H1 (cell line): ENCODE measurements around the gene ARMH4. TPM values are rescaled to one million over a fixed set of nuclear protein-coding genes. Genes with fewer than 3 reads are reported as not detected.

Source experiments
- CTCF ChIA-PET: fragments of 300-600 bp; sonication (Branson Sonifier 250); formaldehyde crosslinking; loops from one replicate; lab custom pipeline; 2021; ENCODE audit not compliant: partially characterized antibody; lab: Charles Lee
- POLR2A ChIA-PET: fragments of 300-600 bp; sonication (Branson Sonifier 250); formaldehyde crosslinking; loops from one replicate; lab custom pipeline; 2021; ENCODE audit warnings: inconsistent platforms; ENCODE audit not compliant: partially characterized antibody; lab: Charles Lee
- DNase-seq, 2 experiments: peaks; one replicate each; pipeline versions ENCODE4 v3.0.0 to v3.0.0-alpha.2; 2010 to 2022; ENCODE audit warnings: low spot score in 2 of 2, low read depth in 1 of 2, mixed read lengths in 1 of 2
- FAIRE-seq: peaks from 2 replicates; lab custom pipeline; 2011; peaks lifted over from hg19 to GRCh38; lab: Jason Lieb, UNC
- H2AFZ ChIP-seq: 2 replicates; pipeline ENCODE4 v1.8.1; 2012; ENCODE audit warnings: low read length, inconsistent platforms
- H2AK5ac ChIP-seq: 2 replicates; pipeline ENCODE4 v1.6.1; 2013; ENCODE audit warnings: low read depth, low read length
- H2BK120ac ChIP-seq: replicated peaks from 2 replicates; pipeline ENCODE3; 2013; ENCODE audit warnings: low read depth, low read length, inconsistent platforms
- H2BK12ac ChIP-seq: 2 replicates; pipeline ENCODE4 v1.6.1; 2013; ENCODE audit warnings: low read depth, low read length
- H2BK15ac ChIP-seq: 2 replicates; pipeline ENCODE4 v1.6.1; 2013; ENCODE audit warnings: low read length
- H2BK20ac ChIP-seq: 2 replicates; pipeline ENCODE4 v1.6.1; 2013; ENCODE audit warnings: low read length
- H2BK5ac ChIP-seq: 2 replicates; pipeline ENCODE4 v1.6.1; 2013; ENCODE audit warnings: low read depth, low read length
- H3K14ac ChIP-seq: 2 replicates; pipeline ENCODE4 v1.6.1; 2013; ENCODE audit warnings: inconsistent platforms; ENCODE audit not compliant: insufficient read length
- H3K18ac ChIP-seq: 2 replicates; pipeline ENCODE4 v1.6.1; 2013; ENCODE audit warnings: low read length; ENCODE audit errors: extremely low read depth
- H3K23ac ChIP-seq: 2 replicates; pipeline ENCODE4 v1.6.1; 2013; ENCODE audit warnings: inconsistent platforms; ENCODE audit not compliant: insufficient read length
- H3K23me2 ChIP-seq: 2 replicates; pipeline ENCODE4 v1.6.1; 2013; ENCODE audit warnings: low read depth, low read length
- H3K27ac ChIP-seq: 2 replicates; pipeline ENCODE4 v1.6.1; 2011; ENCODE audit warnings: low read depth, low read length, inconsistent platforms
- H3K27me3 ChIP-seq, 4 experiments: replicated peaks in 1 of 4; 1 replicate in 1 of 4; 2 replicates in 3 of 4; pipeline versions ENCODE4 v1.6.1 to v1.8.1; 2011 to 2013; ENCODE audit warnings: low read length in 3 of 4, mild to moderate bottlenecking in 3 of 4, inconsistent platforms in 2 of 4, mixed read lengths in 2 of 4, moderate library complexity in 1 of 4; ENCODE audit not compliant: control insufficient read depth in 3 of 4, insufficient read depth in 3 of 4; ENCODE audit errors: extremely low read depth in 1 of 4
- H3K36me3 ChIP-seq, 4 experiments: 2 replicates each; pipeline versions ENCODE4 v1.6.1 to v1.8.1; 2011 to 2013; ENCODE audit warnings: mild to moderate bottlenecking in 4 of 4, low read length in 3 of 4, moderate library complexity in 2 of 4, control low read depth in 1 of 4, inconsistent platforms in 1 of 4; ENCODE audit not compliant: insufficient read depth in 4 of 4, control insufficient read depth in 2 of 4
- H3K4ac ChIP-seq: replicated peaks from 2 replicates; pipeline ENCODE3; 2013; ENCODE audit warnings: low read length, low read depth, mixed read lengths, inconsistent platforms; ENCODE audit not compliant: insufficient read length
- H3K4me1 ChIP-seq, 4 experiments: replicated peaks in 1 of 4; 1 replicate in 1 of 4; 2 replicates in 3 of 4; pipeline versions ENCODE4 v1.6.1 to v1.8.1; 2011 to 2013; ENCODE audit warnings: low read length in 3 of 4, inconsistent platforms in 2 of 4, mixed read lengths in 1 of 4; ENCODE audit not compliant: insufficient read depth in 4 of 4, control insufficient read depth in 3 of 4
- H3K4me2 ChIP-seq, 2 experiments: 2 replicates each; pipeline versions ENCODE4 v1.6.1 to v1.8.1; 2011 to 2013; ENCODE audit warnings: low read depth in 2 of 2, low read length in 2 of 2, control low read depth in 1 of 2, inconsistent platforms in 1 of 2, mild to moderate bottlenecking in 1 of 2; ENCODE audit not compliant: insufficient read depth in 1 of 2
- H3K4me3 ChIP-seq, 4 experiments: fragments of 200-600, 300-600 bp in 1 of 4; sonication (generic), shearing (Covaris generic), sonication (Bioruptor Twin) in 1 of 4; 2 replicates each; pipeline versions ENCODE4 v1.5.1 to v1.8.1; 2011 to 2016; ENCODE audit warnings: low read length in 4 of 4, low read depth in 3 of 4, control low read depth in 2 of 4, inconsistent platforms in 2 of 4, mild to moderate bottlenecking in 2 of 4, mixed read lengths in 1 of 4, moderate library complexity in 1 of 4; ENCODE audit not compliant: insufficient read depth in 2 of 4; ENCODE audit errors: extremely low read depth in 1 of 4
- H3K56ac ChIP-seq: replicated peaks from 2 replicates; pipeline ENCODE3; 2013; ENCODE audit warnings: low read depth, mild to moderate bottlenecking, mixed read lengths, low read length, inconsistent platforms; ENCODE audit not compliant: insufficient read length
- H3K79me1 ChIP-seq: 2 replicates; pipeline ENCODE4 v1.6.1; 2013; ENCODE audit warnings: low read depth, low read length, control low read depth
- H3K79me2 ChIP-seq, 2 experiments: 2 replicates each; pipeline versions ENCODE4 v1.6.1 to v1.8.1; 2012 to 2013; ENCODE audit warnings: low read length in 2 of 2, mild to moderate bottlenecking in 2 of 2, inconsistent platforms in 1 of 2; ENCODE audit not compliant: insufficient read depth in 2 of 2, control insufficient read depth in 1 of 2
- H3K9ac ChIP-seq, 4 experiments: replicated peaks in 1 of 4; 1 replicate in 1 of 4; 2 replicates in 3 of 4; pipeline versions ENCODE4 v1.6.1 to v1.8.1; 2011 to 2013; ENCODE audit warnings: low read depth in 3 of 4, low read length in 3 of 4, control low read depth in 2 of 4, mild to moderate bottlenecking in 2 of 4, moderate library complexity in 2 of 4, inconsistent platforms in 1 of 4; ENCODE audit errors: extremely low read depth in 1 of 4
- H3K9me3 ChIP-seq, 2 experiments: 2 replicates each; pipeline versions ENCODE4 v1.6.1 to v1.8.1; 2012 to 2013; ENCODE audit warnings: mild to moderate bottlenecking in 2 of 2, moderate library complexity in 2 of 2, control low read depth in 1 of 2, inconsistent platforms in 1 of 2, low read depth in 1 of 2, low read length in 1 of 2, mixed read lengths in 1 of 2; ENCODE audit not compliant: insufficient read depth in 2 of 2
- H4K20me1 ChIP-seq, 2 experiments: replicated peaks in 1 of 2; 2 replicates each; pipeline versions ENCODE3 to v1.8.1; 2011 to 2013; ENCODE audit warnings: inconsistent platforms in 2 of 2, low read length in 2 of 2, mild to moderate bottlenecking in 1 of 2; ENCODE audit not compliant: insufficient read depth in 2 of 2, control insufficient read depth in 1 of 2
- H4K5ac ChIP-seq: 2 replicates; pipeline ENCODE4 v1.6.1; 2013; ENCODE audit warnings: low read length, low read depth, mixed read lengths, inconsistent platforms; ENCODE audit not compliant: insufficient read length
- H4K8ac ChIP-seq: 2 replicates; pipeline ENCODE4 v1.8.0; 2013; ENCODE audit warnings: mild to moderate bottlenecking, moderate library complexity, low read length, inconsistent platforms; ENCODE audit not compliant: insufficient read depth; ENCODE audit errors: extremely low read depth
- H4K91ac ChIP-seq: replicated peaks from 2 replicates; pipeline ENCODE3; 2013; ENCODE audit warnings: low read length, mixed read lengths, inconsistent platforms; ENCODE audit not compliant: insufficient read length
- BRCA1 ChIP-seq: IDR thresholded peaks from 2 replicates; pipeline ENCODE4 v1.6.1; 2012; ENCODE audit warnings: low read depth, low read length, improper control_type of control experiment
- EP300 ChIP-seq, 2 experiments: IDR thresholded peaks; 1 replicate in 1 of 2; 2 replicates in 1 of 2; pipeline ENCODE4 v1.6.1; 2011 to 2012; ENCODE audit warnings: low read depth in 2 of 2, low read length in 2 of 2, mild to moderate bottlenecking in 2 of 2, borderline replicate concordance in 1 of 2, inconsistent platforms in 1 of 2, moderate library complexity in 1 of 2
- USF2 ChIP-seq: IDR thresholded peaks from 2 replicates; pipeline ENCODE4 v1.6.1; 2011; ENCODE audit warnings: low read length, improper control_type of control experiment
- WGBS, 2 experiments: shearing (Covaris generic) in 1 of 2; methylation state at CpG; one replicate each; pipeline versions ENCODE4 v1.1.6 to v1.1.7; 2013 to 2015; ENCODE audit warnings: low lambda C conversion rate in 2 of 2, mixed read lengths in 2 of 2, inconsistent platforms in 1 of 2, low coverage in 1 of 2, missing lambda C conversion rate in 1 of 2; ENCODE audit not compliant: insufficient replicate concordance in 2 of 2, insufficient coverage in 1 of 2, insufficient read length in 1 of 2; ENCODE audit errors: extremely low coverage in 1 of 2, missing lambda C conversion rate in 1 of 2; 5-methylcytosine and 5-hydroxymethylcytosine counted together
- polyA plus RNA-seq, 7 experiments: library from polyadenylated mRNA; depleted of rRNA in 3 of 7; stranded (reverse) in 5 of 7; unstranded in 2 of 7; fragments of >200 nt in 5 of 7; fragments of 200-250 nt in 2 of 7; gene quantifications; 1 replicate in 5 of 7; 2 replicates in 1 of 7; 4 replicates in 1 of 7; pipeline versions ENCODE4 v1.2.1 to v1.2.3, GENCODE V29; 2011 to 2013; ENCODE audit warnings: missing spikeins in 2 of 7, mixed read lengths in 2 of 7
- total RNA-seq: library from RNA; stranded (reverse); fragmentation: NEBNext Ultra II Directional; extraction: Animal tissue kit (Norgen Biotek cat#: 25700); gene quantifications from 2 replicates; pipeline ENCODE4 v1.2.1, GENCODE V29; 2021

The ARMH4 gene
- total and polyA plus RNA-seq, 2 of the 8 experiments (the other 6 are each of a cell fraction or from before 2014, with no cell fraction given): 7.1 to 25.4 TPM

DNA sequence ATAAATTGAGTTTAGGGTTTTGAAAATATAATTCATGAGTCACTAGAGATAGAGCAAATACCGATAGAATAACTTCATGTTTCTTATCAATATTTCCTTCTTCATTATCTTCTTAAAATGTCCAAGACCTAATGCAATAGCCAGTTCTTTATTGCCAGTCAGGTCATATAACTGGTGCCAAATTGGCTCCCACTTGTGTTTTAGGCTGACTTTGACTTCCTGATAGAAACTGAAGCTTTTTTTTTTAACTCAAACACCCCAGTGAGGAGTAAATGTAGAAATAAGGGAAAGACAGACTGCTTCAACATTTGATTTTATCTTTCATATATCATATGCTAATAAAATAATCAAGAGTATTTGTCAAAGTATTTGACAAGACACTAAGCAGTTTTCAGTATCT, 80.7 kb downstream of the ARMH4 start:
- Histone ChIP-seq H3K27ac (no peak overlapping the region), H3K14ac (no peak overlapping the region), H2BK20ac (no peak overlapping the region), H3K4me2 (no peak overlapping the region), H2BK120ac (no peak overlapping the region), H3K18ac (no peak overlapping the region), H2BK15ac (no peak overlapping the region), H3K4ac (no peak overlapping the region), H3K23me2 (no peaks in the 10 kb centered on the region), H3K4me3 (no peak overlapping the region), H3K36me3 (no peaks in the 10 kb centered on the region), H3K9ac (no peak overlapping the region), H3K23ac (no peak overlapping the region), H4K5ac (no peak overlapping the region), H2BK5ac (no peak overlapping the region), H4K91ac (no peak overlapping the region), H3K9me3 (no peaks in the 10 kb centered on the region), H3K79me1 (no peaks in the 10 kb centered on the region), H4K20me1 (no peaks in the 10 kb centered on the region), H2BK12ac (no peak overlapping the region), H2AK5ac (no peak overlapping the region), H3K4me1 (no peaks in the 10 kb centered on the region), H4K8ac (no peak overlapping the region), H2AFZ (no peak overlapping the region), H3K56ac (no peak overlapping the region), H3K79me2 (no peaks in the 10 kb centered on the region), H3K27me3 (no peaks in the 10 kb centered on the region)
- no peak for TF ChIP-seq BRCA1
- no peak for TF ChIP-seq EP300 (IDR thresholded peaks at IDR 0.05; ENCODE audit: borderline replicate concordance in 1 of 2, low read depth in 2 of 2, low read length in 2 of 2)
- TF ChIP-seq USF2: no peak
- FAIRE-seq (no peak), DNase-seq (no peak)
- 87% methylated on average over 1 of the region's 1 CpG; no CpG with 5 or more reads in 1 of the 2 experiments for WGBS, 2 experiments
- ChIA-PET POLR2A (no interaction called here), CTCF (interaction anchor here (0.9 to 3.2 kb wide), 14 partner anchors 12 to 544 kb away, joined by 3 to 12 read pairs (median 4); no protein-coding TSS in a partner anchor)
